Peyer's patch (tissue), 4 donors: ENCODE results near the gene CPSF3.

Experiments
- CTCF ChIP-seq, 6 experiments: fragments of 450-650 bp in 4 of 6; fragments of 200-600 bp in 2 of 6; sonication (generic) in 1 of 6; IDR thresholded peaks; one replicate each; pipeline ENCODE4 v1.5.1; 2017 to 2019; ENCODE audit warnings: antibody characterized with exemption in 6 of 6, mild to moderate bottlenecking in 3 of 6, moderate library complexity in 1 of 6
- POLR2A ChIP-seq, 2 donors: fragments of 450-650 bp; IDR thresholded peaks; one replicate each; pipeline ENCODE4 v1.5.1; 2017; ENCODE audit warnings: antibody characterized with exemption in 2 of 2, mild to moderate bottlenecking in 2 of 2, moderate library complexity in 2 of 2

- TF ChIP-seq CTCF (IDR thresholded peaks at IDR 0.05) (no peak), POLR2A (IDR thresholded peaks at IDR 0.05) (no peak)
These were observed 94.7 kb downstream of the CPSF3 start for GRCh38 chr2:9518163-9518562.
